Measurements from ENCODE around the gene KCNIP4. TPM values are rescaled to one million over a fixed set of nuclear protein-coding genes. Genes with fewer than 3 reads are reported as not detected.

Gene KCNIP4
- total RNA-seq, 1 experiment from 2014 or later, result not detected

GRCh38 chr4:21733894-21734630, 214.5 kb downstream of the KCNIP4 start:
- DNase-seq (ENCODE audit: low spot score), result no peak
- in situ Hi-C loops (cut with HindIII; ENCODE audit: low sequenced_read_pairs), result no loop called here

GRCh38 chr4:21728304-21728703, 220.3 kb downstream of the KCNIP4 start:
- DNase-seq (ENCODE audit: low spot score), result no peak
- in situ Hi-C loops (cut with HindIII; ENCODE audit: low sequenced_read_pairs), result no loop called here

GRCh38 chr4:21726255-21726815, 222.2 kb downstream of the KCNIP4 start:
- in situ Hi-C loops (cut with HindIII; ENCODE audit: low sequenced_read_pairs), result no loop called here
- DNase-seq (ENCODE audit: low spot score), result no peak

GRCh38 chr4:21722157-21722839, 226.3 kb downstream of the KCNIP4 start:
- in situ Hi-C loops (cut with HindIII; ENCODE audit: low sequenced_read_pairs), result no loop called here
- DNase-seq (ENCODE audit: low spot score), result no peak

GRCh38 chr4:21716531-21716930, 232.0 kb downstream of the KCNIP4 start:
- no peak for DNase-seq (ENCODE audit: low spot score)
- in situ Hi-C loops (cut with HindIII; ENCODE audit: low sequenced_read_pairs), result no loop called here

GRCh38 chr4:21710179-21710835, 238.3 kb downstream of the KCNIP4 start:
- in situ Hi-C loops (cut with HindIII; ENCODE audit: low sequenced_read_pairs), result no loop called here
- no peak for DNase-seq (ENCODE audit: low spot score)

GRCh38 chr4:21709761-21710160, 238.8 kb downstream of the KCNIP4 start:
- in situ Hi-C loops (cut with HindIII; ENCODE audit: low sequenced_read_pairs), result no loop called here

GRCh38 chr4:21709031-21709430, 239.5 kb downstream of the KCNIP4 start:
- DNase-seq (ENCODE audit: low spot score), result no peak
- in situ Hi-C loops (cut with HindIII; ENCODE audit: low sequenced_read_pairs), result no loop called here

More at GRCh38 chr4:21709761-21710160, 238.8 kb downstream of the KCNIP4 start:
- DNase-seq (ENCODE audit: low spot score), result no peak

- in situ Hi-C loops (cut with HindIII; ENCODE audit: low sequenced_read_pairs), result no loop called here
- no peak for DNase-seq (ENCODE audit: low spot score)
Observed at GRCh38 chr4:21699446-21699845, 249.1 kb downstream of the KCNIP4 start.

GRCh38 chr4:21697583-21697982, 251.0 kb downstream of the KCNIP4 start:
- peak; percentile 92 for DNase-seq (ENCODE audit: low spot score)
- in situ Hi-C loops (cut with HindIII; ENCODE audit: low sequenced_read_pairs), result no loop called here

- in situ Hi-C loops (cut with HindIII; ENCODE audit: low sequenced_read_pairs), result no loop called here
- DNase-seq (ENCODE audit: low spot score), result no peak
Observed at GRCh38 chr4:21695141-21695540, 253.4 kb downstream of the KCNIP4 start.

- no peak for DNase-seq (ENCODE audit: low spot score)
- in situ Hi-C loops (cut with HindIII; ENCODE audit: low sequenced_read_pairs), result no loop called here
Observed at GRCh38 chr4:21692241-21692640, 256.3 kb downstream of the KCNIP4 start.

GRCh38 chr4:21688596-21689265, 259.8 kb downstream of the KCNIP4 start:
- in situ Hi-C loops (cut with HindIII; ENCODE audit: low sequenced_read_pairs), result no loop called here
- peak; percentile 47 for DNase-seq (ENCODE audit: low spot score)

GRCh38 chr4:21685911-21686310, 262.7 kb downstream of the KCNIP4 start:
- in situ Hi-C loops (cut with HindIII; ENCODE audit: low sequenced_read_pairs), result no loop called here
- DNase-seq (ENCODE audit: low spot score), result no peak

GRCh38 chr4:21680326-21680898, 268.2 kb downstream of the KCNIP4 start:
- in situ Hi-C loops (cut with HindIII; ENCODE audit: low sequenced_read_pairs), result no loop called here
- DNase-seq (ENCODE audit: low spot score), result no peak

- DNase-seq (ENCODE audit: low spot score), result no peak
- in situ Hi-C loops (cut with HindIII; ENCODE audit: low sequenced_read_pairs), result no loop called here
Observed at GRCh38 chr4:21678711-21679110, 269.9 kb downstream of the KCNIP4 start.

GRCh38 chr4:21677173-21677572, 271.4 kb downstream of the KCNIP4 start:
- in situ Hi-C loops (cut with HindIII; ENCODE audit: low sequenced_read_pairs), result no loop called here
- no peak for DNase-seq (ENCODE audit: low spot score)

GRCh38 chr4:21664355-21664754, 284.2 kb downstream of the KCNIP4 start:
- in situ Hi-C loops (cut with HindIII; ENCODE audit: low sequenced_read_pairs), result no loop called here
- DNase-seq (ENCODE audit: low spot score), result no peak

GRCh38 chr4:21656832-21657231, 291.7 kb downstream of the KCNIP4 start:
- in situ Hi-C loops (cut with HindIII; ENCODE audit: low sequenced_read_pairs), result no loop called here
- DNase-seq (ENCODE audit: low spot score), result no peak

All from G401 (cell line).